ENCODE measurements around the gene RHOA.
A peak's percentile ranks its signal among the peaks of the same experiment; 100 is the strongest.

Gene RHOA

GRCh38 chr3:49310677-49311076 lies 101.1 kb downstream of the RHOA start:
- ATAC-seq (ENCODE audit: low read depth) = no peak
- H3K4me1 Mint-ChIP-seq = peaks cover 4% of the 10 kb centered on the region
- H3K27me3 Mint-ChIP-seq = no peaks in the 10 kb centered on the region
- no peaks in the 10 kb centered on the region for H3K9me3 Mint-ChIP-seq
- peaks cover 22% of the 10 kb centered on the region for H3K36me3 Mint-ChIP-seq
- H3K27ac Mint-ChIP-seq = peak overlapping the region; percentile 69
- H3K4me3 Mint-ChIP-seq = no peak overlapping the region
- no peak for DNase-seq (ENCODE audit: low spot score in 2 of 2)

All from memory B cell (primary cell).